B cell (primary cell): Measurements from ENCODE around the gene CAMK2N1. TPM values are rescaled to one million over a fixed set of nuclear protein-coding genes. Genes with fewer than 3 reads are reported as not detected.
"Not testable (repeated sequence)": the region's sequence is repeated elsewhere in the genome, so short reads cannot be mapped to it uniquely, and the experiment has no call there.

Experiments used
- ATAC-seq: fragments of 200-7000 bp; cut with Tn5 transposase; one replicate; pipeline ENCODE4 v1.10.0; 2021; ENCODE audit warnings: low read depth, mild to moderate bottlenecking, moderate number of reproducible peaks, moderate library complexity
- CTCF ChIA-PET: fragments of 350-600 bp; sonication (Branson Sonifier 250); formaldehyde crosslinking; loops from one replicate; lab custom pipeline; 2021; ENCODE audit warnings: antibody characterized with exemption, inconsistent platforms; lab: Charles Lee
- POLR2A ChIA-PET: fragments of 350-600 bp; sonication (Branson Sonifier 250); formaldehyde crosslinking; loops from one replicate; lab custom pipeline; 2021; ENCODE audit warnings: antibody characterized with exemption; lab: Charles Lee
- DNase-seq: peaks from one replicate; pipeline ENCODE4 v3.0.0; 2013
- H2AFZ ChIP-seq: 2 replicates; pipeline ENCODE4 v1.6.1; 2012; ENCODE audit warnings: mild to moderate bottlenecking, low read depth, low read length; ENCODE audit not compliant: insufficient read depth, poor library complexity, severe bottlenecking
- H3K27ac ChIP-seq, 2 donors: 1 replicate in 1 of 2; 2 replicates in 1 of 2; pipeline ENCODE4 v1.5.1; 2012 to 2013; ENCODE audit warnings: low read length in 2 of 2, mild to moderate bottlenecking in 2 of 2, moderate library complexity in 1 of 2
- H3K27me3 ChIP-seq, 4 experiments: fragments of 200-600 bp in 1 of 4; sonication (generic) in 1 of 4; replicated peaks in 1 of 4; 1 replicate in 2 of 4; 2 replicates in 2 of 4; pipeline versions ENCODE4 v1.6.1 to v1.7.0; 2013 to 2016; ENCODE audit warnings: low read length in 3 of 4, mild to moderate bottlenecking in 2 of 4, mixed read lengths in 1 of 4, moderate library complexity in 1 of 4; ENCODE audit not compliant: insufficient read depth in 4 of 4, control insufficient read depth in 3 of 4; ENCODE audit errors: control extremely low read depth in 1 of 4
- H3K36me3 ChIP-seq, 2 experiments: replicated peaks in 1 of 2; 1 replicate in 1 of 2; 2 replicates in 1 of 2; pipeline versions ENCODE4 v1.6.1 to v1.7.1; 2013; ENCODE audit warnings: low read length in 1 of 2; ENCODE audit not compliant: insufficient read depth in 2 of 2, control insufficient read depth in 1 of 2; ENCODE audit errors: control extremely low read depth in 1 of 2, extremely low read depth in 1 of 2
- H3K4me1 ChIP-seq, 2 donors: fragments of 200-600 bp in 1 of 2; sonication (generic) in 1 of 2; 1 replicate in 1 of 2; 2 replicates in 1 of 2; pipeline versions ENCODE4 v1.5.1 to v1.6.1; 2013 to 2017; ENCODE audit warnings: low read length in 2 of 2; ENCODE audit not compliant: control insufficient read depth in 2 of 2, insufficient read depth in 2 of 2
- H3K4me2 ChIP-seq: replicated peaks from 2 replicates; pipeline ENCODE3; 2012; ENCODE audit warnings: mild to moderate bottlenecking, low read depth, low read length; ENCODE audit not compliant: poor library complexity, severe bottlenecking
- H3K4me3 ChIP-seq, 5 experiments: fragments of 200-600 bp in 1 of 5; sonication (generic) in 1 of 5; 1 replicate in 3 of 5; 2 replicates in 2 of 5; pipeline versions ENCODE4 v1.5.1 to v1.7.0; 2011 to 2016; ENCODE audit warnings: low read length in 4 of 5, mild to moderate bottlenecking in 4 of 5, low read depth in 2 of 5, control low read depth in 1 of 5, moderate library complexity in 1 of 5; ENCODE audit not compliant: insufficient read depth in 1 of 5; ENCODE audit errors: control extremely low read depth in 1 of 5, extremely low read depth in 1 of 5
- H3K79me2 ChIP-seq: fragments of 200-600 bp; sonication (generic); one replicate; pipeline ENCODE4 v1.6.0; 2016; ENCODE audit warnings: low read length; ENCODE audit not compliant: control insufficient read depth, insufficient read depth
- H3K9ac ChIP-seq: fragments of 200-600 bp; sonication (generic); 2 replicates; pipeline ENCODE4 v1.6.1; 2017; ENCODE audit warnings: mild to moderate bottlenecking, low read length, moderate library complexity
- H3K9me3 ChIP-seq, 3 donors: one replicate each; pipeline versions ENCODE4 v1.6.1 to v1.7.1; 2013; ENCODE audit warnings: low read length in 2 of 3; ENCODE audit not compliant: control insufficient read depth in 2 of 3, insufficient read depth in 1 of 3; ENCODE audit errors: control extremely low read depth in 1 of 3
- H4K20me1 ChIP-seq: 2 replicates; pipeline ENCODE4 v1.6.0; 2012; ENCODE audit warnings: mild to moderate bottlenecking, low read length; ENCODE audit not compliant: insufficient read depth, control insufficient read depth, poor library complexity, severe bottlenecking
- H3K27ac Mint-ChIP-seq: one replicate; pipeline ENCODE4 v1.8.0; 2021; ENCODE audit warnings: mixed read lengths
- H3K27me3 Mint-ChIP-seq: one replicate; pipeline ENCODE4 v1.8.0; 2021; ENCODE audit warnings: mixed read lengths
- H3K4me1 Mint-ChIP-seq: one replicate; pipeline ENCODE4 v1.8.0; 2021; ENCODE audit warnings: mixed read lengths
- H3K4me3 Mint-ChIP-seq: one replicate; pipeline ENCODE4 v1.8.0; 2021; ENCODE audit warnings: mixed read lengths
- H3K9me3 Mint-ChIP-seq: one replicate; pipeline ENCODE4 v1.8.0; 2022; ENCODE audit warnings: mixed read lengths; ENCODE audit not compliant: insufficient read depth
- CTCF ChIP-seq: fragments of 200-600 bp; IDR thresholded peaks from one replicate; pipeline ENCODE4 v1.8.0; 2022; ENCODE audit warnings: antibody characterized with exemption, mild to moderate bottlenecking
- EZH2 ChIP-seq: IDR thresholded peaks from 2 replicates; pipeline ENCODE4 v1.6.1; 2012; ENCODE audit warnings: borderline replicate concordance, low read depth, mild to moderate bottlenecking, moderate library complexity, low read length; ENCODE audit not compliant: insufficient read depth, poor library complexity, severe bottlenecking
- WGBS: methylation state at CpG from one replicate; pipeline ENCODE4 v1.1.5; 2013; ENCODE audit warnings: missing lambda C conversion rate; ENCODE audit not compliant: insufficient coverage; 5-methylcytosine and 5-hydroxymethylcytosine counted together
- intact Hi-C: fragments of 100-400 bp; cut with micrococcal nuclease; formaldehyde crosslinking; loops from one replicate; pipeline ENCODE4 v1.10.0; 2022
- polyA plus RNA-seq: library from polyadenylated mRNA; depleted of rRNA; stranded (reverse); fragments of >200 nt; gene quantifications from 2 replicates; pipeline ENCODE4 v1.2.3, GENCODE V29; 2012
- total RNA-seq, 2 donors: library from RNA; stranded (reverse); fragments of 120-200 nt in 1 of 2; gene quantifications; 1 replicate in 1 of 2; 2 replicates in 1 of 2; pipeline versions ENCODE4 v1.2.3 to v1.2.4, GENCODE V29; 2013 to 2022

Gene CAMK2N1
- total and polyA plus RNA-seq, 2 donors (not counting 1 experiment from before 2014, with no cell fraction given), result 0.49 to 6.0 TPM

- H3K27me3 Mint-ChIP-seq, result peaks cover 19% of the 10 kb centered on the region
- not testable (repeated sequence) for H2AFZ ChIP-seq
- CTCF ChIA-PET, result interaction anchor here (1.3 kb wide), 1 partner anchor 9 kb away, joined by 4 read pairs; no protein-coding TSS in a partner anchor
Measured at GRCh38 chr1:20519609-20520262, 33.7 kb upstream of the CAMK2N1 start.

GRCh38 chr1:20511518-20512428 is 25.8 kb upstream of the CAMK2N1 start:
- peaks cover 0 to 18% (median 2%) of the 10 kb centered on the region in 4 experiments for H3K27me3 ChIP-seq
- H3K36me3 ChIP-seq, result no peaks in the 10 kb centered on the region
- no peak overlapping the region for H3K4me2 ChIP-seq
- ATAC-seq (no peak), DNase-seq (no peak)
- no peak for TF ChIP-seq EZH2
- no peak for TF ChIP-seq CTCF
- H3K4me1 ChIP-seq, result peaks cover 14 to 22% of the 10 kb centered on the region in 2 donors
- H2AFZ ChIP-seq, result no peak overlapping the region
- WGBS, result 63% methylated on average over 2 of the region's 6 CpGs
- H3K4me3 ChIP-seq, result no peak overlapping the region
- Mint-ChIP-seq H3K9me3 (no peaks in the 10 kb centered on the region), H3K4me1 (peaks cover 10% of the 10 kb centered on the region), H3K27me3 (peaks cover 15% of the 10 kb centered on the region), H3K27ac (no peak overlapping the region), H3K4me3 (no peak overlapping the region)
- ChIA-PET POLR2A (no interaction called here), CTCF (interaction anchor here (1.4 to 1.7 kb wide), 2 partner anchors 10 to 18 kb away, joined by 4 read pairs; no protein-coding TSS in a partner anchor)
- H3K9me3 ChIP-seq, result peaks cover 0 to 5% (median 0%) of the 10 kb centered on the region in 3 donors
- H3K9ac ChIP-seq, result no peak overlapping the region
- no peaks in the 10 kb centered on the region for H4K20me1 ChIP-seq
- intact Hi-C loops, result no loop called here
- peaks cover 17% of the 10 kb centered on the region for H3K79me2 ChIP-seq
- H3K27ac ChIP-seq, result no peak overlapping the region

More at GRCh38 chr1:20519609-20520262, 33.7 kb upstream of the CAMK2N1 start:
- H3K79me2 ChIP-seq, H3K9me3 Mint-ChIP-seq, H3K27me3 ChIP-seq, DNase-seq, POLR2A ChIA-PET, ATAC-seq, H3K36me3 ChIP-seq, H3K4me1 Mint-ChIP-seq, H3K9me3 ChIP-seq, H3K4me1 ChIP-seq, H4K20me1 ChIP-seq, H3K27ac ChIP-seq, H3K4me3 Mint-ChIP-seq, H3K4me2 ChIP-seq, H3K9ac ChIP-seq, H3K4me3 ChIP-seq, H3K27ac Mint-ChIP-seq: not testable (repeated sequence)
- intact Hi-C loops, result loop anchor here (10.0 kb wide), 1 partner anchor 675 kb away; no protein-coding TSS in a partner anchor
- WGBS, result 65% methylated on average over 3 of the region's 7 CpGs
